NCI-H2081 (cell line): ENCODE measurements around the gene SLX9.
"Not testable (repeated sequence)": the region's sequence is repeated elsewhere in the genome, so short reads cannot be mapped to it uniquely, and the experiment has no call there.

Experiments
- DNase-seq, 2 experiments: peaks; one replicate each; lab custom pipeline; 2025; lab: John Stamatoyannopoulos, UW

SLX9 gene

GRCh38 chr21:44960141-44961092 is 20.6 kb downstream of the SLX9 start:
- no peak for DNase-seq

- no peak for DNase-seq
Measured at GRCh38 chr21:44962403-44962966, 22.7 kb downstream of the SLX9 start.

GRCh38 chr21:44964381-44964780 is 24.6 kb downstream of the SLX9 start:
- DNase-seq: no peak

GRCh38 chr21:44965251-44966022 is 25.6 kb downstream of the SLX9 start:
- DNase-seq: no peak

- peak; percentile 17 to 18 for DNase-seq
Measured at GRCh38 chr21:44966135-44967081, 26.6 kb downstream of the SLX9 start.

GRCh38 chr21:44967082-44968047 is 27.5 kb downstream of the SLX9 start:
- no peak for DNase-seq

GRCh38 chr21:44969066-44969670 is 29.3 kb downstream of the SLX9 start:
- no peak for DNase-seq

- DNase-seq: no peak
Measured at GRCh38 chr21:44969931-44970755, 30.3 kb downstream of the SLX9 start.

GRCh38 chr21:44970766-44971671 is 31.2 kb downstream of the SLX9 start:
- DNase-seq: no peak

- no peak for DNase-seq
Measured at GRCh38 chr21:44971672-44971995, 31.8 kb downstream of the SLX9 start.

- no peak for DNase-seq
Measured at GRCh38 chr21:44972301-44972814, 32.5 kb downstream of the SLX9 start.

- no peak for DNase-seq
Measured at GRCh38 chr21:44972821-44973220, 33.0 kb downstream of the SLX9 start.

GRCh38 chr21:44973598-44973997 is 33.8 kb downstream of the SLX9 start:
- no peak for DNase-seq

GRCh38 chr21:44974676-44975075 is 34.8 kb downstream of the SLX9 start:
- no peak for DNase-seq

- no peak for DNase-seq
Measured at GRCh38 chr21:44975720-44976555, 36.1 kb downstream of the SLX9 start.

- DNase-seq: not testable (repeated sequence)
Measured at GRCh38 chr21:44976556-44977393, 36.9 kb downstream of the SLX9 start.
